HEK293 (cell line): ENCODE results near the gene IL1RAP.

ENCODE experiments used
- ZNF274 ChIP-seq, 2 experiments: fragments of 200-500 bp in 1 of 2; fragments of 450-650 bp in 1 of 2; sonication (Bioruptor generic) in 1 of 2; formaldehyde crosslinking in 1 of 2; IDR thresholded peaks; 2 replicates each; pipeline versions ENCODE4 v1.5.1 to v1.6.1; 2014 to 2016; ENCODE audit warnings: borderline replicate concordance in 1 of 2, inconsistent platforms in 1 of 2, low read length in 1 of 2, missing biosample characterization in 1 of 2, missing genetic modification characterization in 1 of 2
- ZNF560 ChIP-seq: fragments of 450-650 bp; formaldehyde crosslinking; IDR thresholded peaks from 2 replicates; pipeline ENCODE4 v1.5.1; 2017; ENCODE audit warnings: missing biosample characterization, missing genetic modification characterization, borderline replicate concordance
- ZNF626 ChIP-seq: fragments of 450-650 bp; sonication (Bioruptor Pico); formaldehyde crosslinking; IDR thresholded peaks from 2 replicates; pipeline ENCODE4 v1.5.1; 2018; ENCODE audit warnings: missing biosample characterization, missing genetic modification characterization, inconsistent platforms
- TF ChIP-seq, protein P1 (sequence below): fragments of 450-650 bp; formaldehyde crosslinking; IDR thresholded peaks from 2 replicates; pipeline ENCODE4 v1.5.1; 2016; ENCODE audit warnings: missing biosample characterization, missing genetic modification characterization

GRCh38 chr3:190615060-190615384 lies 101.1 kb downstream of the IL1RAP start:
- TF ChIP-seq ZNF560 (tag by site-specific recombination): no peak
- TF ChIP-seq, protein P1, sequence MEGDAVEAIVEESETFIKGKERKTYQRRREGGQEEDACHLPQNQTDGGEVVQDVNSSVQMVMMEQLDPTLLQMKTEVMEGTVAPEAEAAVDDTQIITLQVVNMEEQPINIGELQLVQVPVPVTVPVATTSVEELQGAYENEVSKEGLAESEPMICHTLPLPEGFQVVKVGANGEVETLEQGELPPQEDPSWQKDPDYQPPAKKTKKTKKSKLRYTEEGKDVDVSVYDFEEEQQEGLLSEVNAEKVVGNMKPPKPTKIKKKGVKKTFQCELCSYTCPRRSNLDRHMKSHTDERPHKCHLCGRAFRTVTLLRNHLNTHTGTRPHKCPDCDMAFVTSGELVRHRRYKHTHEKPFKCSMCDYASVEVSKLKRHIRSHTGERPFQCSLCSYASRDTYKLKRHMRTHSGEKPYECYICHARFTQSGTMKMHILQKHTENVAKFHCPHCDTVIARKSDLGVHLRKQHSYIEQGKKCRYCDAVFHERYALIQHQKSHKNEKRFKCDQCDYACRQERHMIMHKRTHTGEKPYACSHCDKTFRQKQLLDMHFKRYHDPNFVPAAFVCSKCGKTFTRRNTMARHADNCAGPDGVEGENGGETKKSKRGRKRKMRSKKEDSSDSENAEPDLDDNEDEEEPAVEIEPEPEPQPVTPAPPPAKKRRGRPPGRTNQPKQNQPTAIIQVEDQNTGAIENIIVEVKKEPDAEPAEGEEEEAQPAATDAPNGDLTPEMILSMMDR: no peak
- TF ChIP-seq ZNF274 (IDR thresholded peaks at IDR 0.05; ENCODE audit: low read length): no peak
- TF ChIP-seq ZNF274 (tag by site-specific recombination; IDR thresholded peaks at IDR 0.05; ENCODE audit: borderline replicate concordance): no peak
- no peak for TF ChIP-seq ZNF626 (tag by site-specific recombination)
